ENCODE results near the gene CREBBP.
"Not testable (repeated sequence)": the region's sequence is repeated elsewhere in the genome, so short reads cannot be mapped to it uniquely, and the experiment has no call there.

DNA sequence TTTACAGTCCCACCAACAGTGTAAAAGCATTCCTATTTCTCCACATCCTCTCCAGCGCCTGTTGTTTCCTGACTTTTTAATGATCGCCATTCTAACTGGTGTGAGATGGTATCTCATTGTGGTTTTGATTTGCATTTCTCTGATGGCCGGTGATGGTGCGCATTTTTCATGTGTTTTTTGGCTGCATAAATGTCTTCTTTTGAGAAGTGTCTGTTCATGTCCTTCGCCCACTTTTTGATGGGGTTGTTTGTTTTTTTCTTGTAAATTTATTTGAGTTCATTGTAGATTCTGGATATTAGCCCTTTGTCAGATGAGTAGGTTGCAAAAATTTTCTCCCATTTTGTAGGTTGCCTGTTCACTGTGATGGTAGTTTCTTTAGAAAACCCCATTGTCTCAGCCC is 5.5 kb upstream of the CREBBP start:
- TF ChIP-seq, protein P1, sequence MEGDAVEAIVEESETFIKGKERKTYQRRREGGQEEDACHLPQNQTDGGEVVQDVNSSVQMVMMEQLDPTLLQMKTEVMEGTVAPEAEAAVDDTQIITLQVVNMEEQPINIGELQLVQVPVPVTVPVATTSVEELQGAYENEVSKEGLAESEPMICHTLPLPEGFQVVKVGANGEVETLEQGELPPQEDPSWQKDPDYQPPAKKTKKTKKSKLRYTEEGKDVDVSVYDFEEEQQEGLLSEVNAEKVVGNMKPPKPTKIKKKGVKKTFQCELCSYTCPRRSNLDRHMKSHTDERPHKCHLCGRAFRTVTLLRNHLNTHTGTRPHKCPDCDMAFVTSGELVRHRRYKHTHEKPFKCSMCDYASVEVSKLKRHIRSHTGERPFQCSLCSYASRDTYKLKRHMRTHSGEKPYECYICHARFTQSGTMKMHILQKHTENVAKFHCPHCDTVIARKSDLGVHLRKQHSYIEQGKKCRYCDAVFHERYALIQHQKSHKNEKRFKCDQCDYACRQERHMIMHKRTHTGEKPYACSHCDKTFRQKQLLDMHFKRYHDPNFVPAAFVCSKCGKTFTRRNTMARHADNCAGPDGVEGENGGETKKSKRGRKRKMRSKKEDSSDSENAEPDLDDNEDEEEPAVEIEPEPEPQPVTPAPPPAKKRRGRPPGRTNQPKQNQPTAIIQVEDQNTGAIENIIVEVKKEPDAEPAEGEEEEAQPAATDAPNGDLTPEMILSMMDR (IDR thresholded peaks at IDR 0.05) = not testable (repeated sequence)
- not testable (repeated sequence) for TF ChIP-seq POLR2A (IDR thresholded peaks at IDR 0.05)
